Astrocyte (in vitro differentiated cells and primary cell): ENCODE measurements around the gene PPP4C. TPM values are rescaled to one million over a fixed set of nuclear protein-coding genes. Genes with fewer than 3 reads are reported as not detected.
"Not testable (repeated sequence)": the region's sequence is repeated elsewhere in the genome, so short reads cannot be mapped to it uniquely, and the experiment has no call there.

ENCODE experiments used
- DNase-seq: peaks from one replicate; pipeline ENCODE4 v3.0.0-alpha.2; 2010; ENCODE audit warnings: low read depth
- FAIRE-seq: peaks from 2 replicates; lab custom pipeline; 2011; peaks lifted over from hg19 to GRCh38; lab: Jason Lieb, UNC
- H2AFZ ChIP-seq: 2 replicates; pipeline ENCODE4 v1.6.0; 2012; ENCODE audit warnings: low read depth, low read length, inconsistent platforms
- H3K27ac ChIP-seq: 2 replicates; pipeline ENCODE4 v1.5.1; 2011; ENCODE audit warnings: low read depth, low read length, inconsistent platforms
- H3K27me3 ChIP-seq: 2 replicates; pipeline ENCODE4 v1.6.0; 2011; ENCODE audit warnings: low read length, inconsistent platforms; ENCODE audit not compliant: insufficient read depth
- H3K36me3 ChIP-seq: 2 replicates; pipeline ENCODE4 v1.5.1; 2011; ENCODE audit warnings: low read length, inconsistent platforms; ENCODE audit not compliant: insufficient read depth
- H3K4me1 ChIP-seq: 2 replicates; pipeline ENCODE4 v1.5.1; 2011; ENCODE audit warnings: low read length, inconsistent platforms; ENCODE audit not compliant: insufficient read depth
- H3K4me2 ChIP-seq: 2 replicates; pipeline ENCODE4 v1.6.0; 2012; ENCODE audit warnings: low read length, inconsistent platforms
- H3K4me3 ChIP-seq: 2 replicates; pipeline ENCODE4 v1.5.1; 2011; ENCODE audit warnings: low read depth, mild to moderate bottlenecking, low read length, inconsistent platforms; ENCODE audit not compliant: insufficient read depth
- H3K79me2 ChIP-seq: 2 replicates; pipeline ENCODE4 v1.6.0; 2012; ENCODE audit warnings: mild to moderate bottlenecking, low read length, inconsistent platforms; ENCODE audit not compliant: insufficient read depth
- H3K9ac ChIP-seq: 2 replicates; pipeline ENCODE4 v1.6.0; 2012; ENCODE audit warnings: mild to moderate bottlenecking, low read length, inconsistent platforms
- H3K9me3 ChIP-seq: 2 replicates; pipeline ENCODE4 v1.5.1; 2012; ENCODE audit warnings: low read depth, mild to moderate bottlenecking, low read length, inconsistent platforms; ENCODE audit not compliant: insufficient read depth
- H4K20me1 ChIP-seq: 2 replicates; pipeline ENCODE4 v1.6.0; 2012; ENCODE audit warnings: low read length, inconsistent platforms; ENCODE audit not compliant: insufficient read depth
- H3K27ac Mint-ChIP-seq: one replicate; pipeline ENCODE4 v1.8.0; 2021; ENCODE audit warnings: mild to moderate bottlenecking, mixed read lengths; ENCODE audit not compliant: unreplicated experiment
- H3K27me3 Mint-ChIP-seq: one replicate; pipeline ENCODE4 v1.8.0; 2021; ENCODE audit warnings: low read depth, mixed read lengths; ENCODE audit not compliant: unreplicated experiment
- H3K36me3 Mint-ChIP-seq: one replicate; pipeline ENCODE4 v1.8.0; 2021; ENCODE audit warnings: low read depth, mixed read lengths; ENCODE audit not compliant: unreplicated experiment
- H3K4me1 Mint-ChIP-seq: one replicate; pipeline ENCODE4 v1.8.0; 2021; ENCODE audit warnings: low read depth, mixed read lengths; ENCODE audit not compliant: unreplicated experiment
- H3K4me3 Mint-ChIP-seq: one replicate; pipeline ENCODE4 v1.8.0; 2021; ENCODE audit warnings: mild to moderate bottlenecking, moderate library complexity, mixed read lengths; ENCODE audit not compliant: unreplicated experiment
- H3K9me3 Mint-ChIP-seq: one replicate; pipeline ENCODE4 v1.8.0; 2021; ENCODE audit warnings: mild to moderate bottlenecking, mixed read lengths; ENCODE audit not compliant: unreplicated experiment
- CTCF ChIP-seq: IDR thresholded peaks from 2 replicates; pipeline ENCODE4 v1.5.1; 2011; ENCODE audit warnings: low read depth, mild to moderate bottlenecking, inconsistent platforms, low read length, moderate library complexity; ENCODE audit not compliant: insufficient read depth
- EZH2 ChIP-seq: IDR thresholded peaks from 2 replicates; pipeline ENCODE4 v1.6.1; 2012; ENCODE audit warnings: mild to moderate bottlenecking, low read length, inconsistent platforms; ENCODE audit not compliant: insufficient read depth
- total RNA-seq: library from RNA; stranded (reverse); gene quantifications from 2 replicates; pipeline ENCODE4 v1.2.1, GENCODE V29; 2021

The PPP4C gene
- total RNA-seq, 1 donor from 2014 or later = 140 TPM

- Mint-ChIP-seq H3K36me3 (peaks cover 9% of the 10 kb centered on the region), H3K9me3 (no peaks in the 10 kb centered on the region), H3K27ac (no peak overlapping the region), H3K4me1 (peaks cover 6% of the 10 kb centered on the region), H3K27me3 (no peaks in the 10 kb centered on the region), H3K4me3 (no peak overlapping the region)
- Histone ChIP-seq H2AFZ (no peak overlapping the region), H3K9me3 (no peaks in the 10 kb centered on the region), H3K27me3 (no peaks in the 10 kb centered on the region), H3K79me2 (no peaks in the 10 kb centered on the region), H3K4me1 (no peaks in the 10 kb centered on the region), H3K9ac (no peak overlapping the region), H3K4me2 (no peak overlapping the region), H3K36me3 (peaks cover 9% of the 10 kb centered on the region), H3K27ac (no peak overlapping the region), H3K4me3 (no peak overlapping the region), H4K20me1 (no peaks in the 10 kb centered on the region)
- TF ChIP-seq EZH2 (no peak), CTCF (no peak)
- DNase-seq (no peak), FAIRE-seq (no peak)
Measured at GRCh38 chr16:30113711-30114333, 38.0 kb downstream of the PPP4C start.

- FAIRE-seq (no peak), DNase-seq (no peak)
- Histone ChIP-seq H4K20me1 (no peaks in the 10 kb centered on the region), H3K4me2 (no peak overlapping the region), H3K4me1 (no peaks in the 10 kb centered on the region), H3K9me3 (no peaks in the 10 kb centered on the region), H3K27ac (no peak overlapping the region), H3K36me3 (peaks cover 9% of the 10 kb centered on the region), H3K79me2 (no peaks in the 10 kb centered on the region), H3K27me3 (no peaks in the 10 kb centered on the region), H3K9ac (no peak overlapping the region), H2AFZ (no peak overlapping the region), H3K4me3 (no peak overlapping the region)
- Mint-ChIP-seq H3K27ac (no peak overlapping the region), H3K36me3 (peaks cover 9% of the 10 kb centered on the region), H3K4me3 (no peak overlapping the region), H3K27me3 (no peaks in the 10 kb centered on the region), H3K9me3 (no peaks in the 10 kb centered on the region), H3K4me1 (peaks cover 6% of the 10 kb centered on the region)
- no peak for TF ChIP-seq EZH2
- no peak for TF ChIP-seq CTCF
Measured at GRCh38 chr16:30114411-30114810, 38.6 kb downstream of the PPP4C start.

GRCh38 chr16:30114833-30115232, 39.0 kb downstream of the PPP4C start:
- H3K36me3 Mint-ChIP-seq, H3K36me3 ChIP-seq, FAIRE-seq, H2AFZ ChIP-seq, H3K9ac ChIP-seq, H3K4me1 Mint-ChIP-seq, H3K9me3 Mint-ChIP-seq, H3K27me3 Mint-ChIP-seq, H4K20me1 ChIP-seq, H3K27ac Mint-ChIP-seq, H3K79me2 ChIP-seq, H3K4me3 Mint-ChIP-seq, H3K27ac ChIP-seq, H3K27me3 ChIP-seq, H3K4me2 ChIP-seq, H3K4me1 ChIP-seq, H3K4me3 ChIP-seq, H3K9me3 ChIP-seq, DNase-seq: not testable (repeated sequence)
